Kidney (tissue), 14 donors: ENCODE data around the gene GFPT2. TPM values are rescaled to one million over a fixed set of nuclear protein-coding genes. Genes with fewer than 3 reads are reported as not detected.

Source experiments
- DNase-seq, 5 donors: peaks; one replicate each; pipeline ENCODE4 v3.0.0-alpha.2; 2013 to 2020
- FAIRE-seq: peaks from 2 replicates; lab custom pipeline; 2012; peaks lifted over from hg19 to GRCh38; lab: Jason Lieb, UNC
- H3K27ac ChIP-seq, 2 donors: one replicate each; pipeline ENCODE4 v1.7.0; 2013; ENCODE audit warnings: low read depth in 2 of 2, low read length in 2 of 2, inconsistent platforms in 1 of 2
- H3K27me3 ChIP-seq: one replicate; pipeline ENCODE4 v1.7.1; 2013; ENCODE audit warnings: low read length, inconsistent platforms; ENCODE audit not compliant: control insufficient read depth, insufficient read depth
- H3K36me3 ChIP-seq, 3 donors: one replicate each; pipeline versions ENCODE4 v1.7.0 to v1.7.1; 2013; ENCODE audit warnings: low read length in 3 of 3, control low read depth in 1 of 3, inconsistent platforms in 1 of 3; ENCODE audit not compliant: insufficient read depth in 3 of 3, control insufficient read depth in 2 of 3
- H3K4me1 ChIP-seq, 3 donors: one replicate each; pipeline versions ENCODE4 v1.7.0 to v1.7.1; 2013; ENCODE audit warnings: low read length in 3 of 3, inconsistent platforms in 1 of 3, low read depth in 1 of 3; ENCODE audit not compliant: control insufficient read depth in 2 of 3, insufficient read depth in 2 of 3
- H3K4me3 ChIP-seq, 3 donors: one replicate each; pipeline versions ENCODE4 v1.7.0 to v1.8.1; 2013; ENCODE audit warnings: low read length in 3 of 3, control low read depth in 1 of 3, inconsistent platforms in 1 of 3
- H3K9ac ChIP-seq, 3 donors: one replicate each; pipeline versions ENCODE4 v1.7.0 to v1.7.1; 2013; ENCODE audit warnings: low read length in 3 of 3, control low read depth in 1 of 3, inconsistent platforms in 1 of 3
- H3K9me3 ChIP-seq, 3 donors: one replicate each; pipeline versions ENCODE4 v1.7.0 to v1.7.1; 2013; ENCODE audit warnings: low read length in 3 of 3, control low read depth in 1 of 3, inconsistent platforms in 1 of 3; ENCODE audit not compliant: control insufficient read depth in 2 of 3, insufficient read depth in 1 of 3
- intact Hi-C: fragments of 100-400 bp; cut with DNase I; formaldehyde crosslinking; loops from one replicate; pipeline ENCODE4 v1.11.1; 2022
- polyA plus RNA-seq: library from polyadenylated mRNA; stranded (reverse); fragments of 350-450 nt; fragmentation: Illumina TruSeq; extraction: RNeasy Lipid Tissue Mini Kit (QIAGEN cat#74804); gene quantifications from one replicate; pipeline ENCODE4 v1.2.3, GENCODE V29; 2014; ENCODE audit warnings: low read depth, low replicate concordance; ENCODE audit not compliant: insufficient read depth
- total RNA-seq: library from RNA; stranded (reverse); fragmentation: NEBNext Ultra II Directional; extraction: Animal tissue kit (Norgen Biotek cat#: 25700); gene quantifications from one replicate; pipeline ENCODE4 v1.2.1, GENCODE V29; 2021
- TF ChIP-seq, protein P1 (sequence below): IDR thresholded peaks from 3 replicates; pipeline ENCODE4 v1.5.1; 2012; ENCODE audit warnings: mild to moderate bottlenecking, moderate library complexity, borderline replicate concordance; ENCODE audit not compliant: insufficient read depth; ENCODE audit errors: extremely low read depth
- donor health status: control.
- donor health status: control.
- donor health status: control.
- donor health status: control.
- donor health status: control.
- donor health status: DM: yes; HTN: yes; CAD: no.
- donor health status: Normal renal cell carcinoma (clear cell type).

GFPT2 gene
- total and polyA plus RNA-seq, 2 donors from 2014 or later = 2.7 to 15.9 TPM

DNA sequence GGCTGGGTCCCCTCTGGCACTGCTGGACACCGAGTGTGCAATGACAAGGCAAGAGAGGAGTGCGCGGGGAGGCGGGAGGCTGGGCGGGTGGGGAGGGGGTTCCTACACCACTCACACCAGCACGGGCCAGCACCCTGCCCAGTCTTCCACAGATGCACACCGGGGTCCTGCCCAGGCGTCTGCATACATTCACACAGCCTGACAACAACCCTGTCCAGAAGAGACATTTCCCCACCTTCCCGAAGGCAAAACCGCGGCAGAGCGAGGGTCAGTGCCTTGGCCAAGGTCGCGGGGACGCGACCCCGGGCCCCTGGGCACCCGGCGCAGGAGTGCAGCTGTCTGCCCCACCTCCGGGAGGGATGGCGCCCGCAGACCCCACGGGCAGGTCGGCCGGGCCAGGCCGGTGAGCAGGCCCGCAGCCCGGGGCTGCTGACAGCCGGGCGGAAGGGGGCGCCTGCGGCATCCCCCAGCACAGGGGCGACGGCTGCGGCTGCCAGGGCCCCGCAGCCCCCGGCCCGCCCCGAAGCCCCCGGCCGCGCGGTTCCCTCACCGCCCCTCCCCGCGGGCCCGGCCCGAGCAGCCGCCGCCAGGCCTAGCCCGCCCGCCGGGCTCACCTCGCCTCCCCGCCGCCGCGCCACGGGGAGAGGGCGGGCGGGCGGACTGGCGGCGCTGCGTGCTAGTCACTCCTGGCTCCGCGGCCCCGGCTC, 61.7 kb downstream of the GFPT2 start:
- peak overlapping the region; percentile 39 to 66 (median 63) for H3K4me3 ChIP-seq
- intact Hi-C loops = loop anchor here (10.0 kb wide), 1 partner anchor 173 kb away; no protein-coding TSS in a partner anchor
- no peak for FAIRE-seq
- no peaks in the 10 kb centered on the region for H3K36me3 ChIP-seq
- no peaks in the 10 kb centered on the region for H3K9me3 ChIP-seq
- no peaks in the 10 kb centered on the region for H3K27me3 ChIP-seq
- DNase-seq = peak; percentile 32 to 80 (median 37)
- H3K9ac ChIP-seq = peak overlapping the region in 1 of 3 donors; percentile 51
- H3K27ac ChIP-seq = no peak overlapping the region
- TF ChIP-seq, protein P1, sequence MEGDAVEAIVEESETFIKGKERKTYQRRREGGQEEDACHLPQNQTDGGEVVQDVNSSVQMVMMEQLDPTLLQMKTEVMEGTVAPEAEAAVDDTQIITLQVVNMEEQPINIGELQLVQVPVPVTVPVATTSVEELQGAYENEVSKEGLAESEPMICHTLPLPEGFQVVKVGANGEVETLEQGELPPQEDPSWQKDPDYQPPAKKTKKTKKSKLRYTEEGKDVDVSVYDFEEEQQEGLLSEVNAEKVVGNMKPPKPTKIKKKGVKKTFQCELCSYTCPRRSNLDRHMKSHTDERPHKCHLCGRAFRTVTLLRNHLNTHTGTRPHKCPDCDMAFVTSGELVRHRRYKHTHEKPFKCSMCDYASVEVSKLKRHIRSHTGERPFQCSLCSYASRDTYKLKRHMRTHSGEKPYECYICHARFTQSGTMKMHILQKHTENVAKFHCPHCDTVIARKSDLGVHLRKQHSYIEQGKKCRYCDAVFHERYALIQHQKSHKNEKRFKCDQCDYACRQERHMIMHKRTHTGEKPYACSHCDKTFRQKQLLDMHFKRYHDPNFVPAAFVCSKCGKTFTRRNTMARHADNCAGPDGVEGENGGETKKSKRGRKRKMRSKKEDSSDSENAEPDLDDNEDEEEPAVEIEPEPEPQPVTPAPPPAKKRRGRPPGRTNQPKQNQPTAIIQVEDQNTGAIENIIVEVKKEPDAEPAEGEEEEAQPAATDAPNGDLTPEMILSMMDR = no peak
- H3K4me1 ChIP-seq = peaks cover 0 to 16% (median 0%) of the 10 kb centered on the region in 3 donors

DNA sequence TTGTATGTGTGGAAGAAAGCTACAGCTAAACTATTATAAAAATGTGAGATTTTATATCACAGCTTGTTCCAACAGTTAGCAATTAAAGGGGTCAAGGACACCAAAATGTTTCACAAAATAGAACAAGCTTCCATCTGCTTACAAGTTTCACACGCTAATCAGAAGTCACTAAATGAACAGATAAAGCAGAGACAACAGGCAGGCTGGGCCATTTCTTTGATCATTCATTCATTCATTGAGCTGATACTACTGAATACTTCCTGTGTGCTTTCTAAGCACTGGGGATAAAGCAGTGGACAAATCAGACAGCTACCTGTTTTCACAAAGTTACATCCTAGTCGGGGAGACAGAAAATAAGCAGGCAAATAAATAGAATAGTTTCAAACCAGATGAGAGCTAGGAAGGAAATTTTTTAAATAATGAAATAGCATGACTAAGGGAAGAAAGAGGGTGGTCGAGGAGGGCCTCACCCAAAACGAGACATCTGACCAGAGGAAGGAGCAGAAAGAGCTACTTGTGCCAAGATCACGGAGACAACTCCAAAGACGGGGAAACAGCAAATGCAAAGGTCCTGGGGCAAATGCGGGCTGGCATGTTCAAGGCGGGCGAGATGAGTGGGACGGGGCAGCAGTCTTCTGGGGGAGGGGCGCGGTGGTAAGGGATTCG, 62.4 kb downstream of the GFPT2 start:
- intact Hi-C loops = loop anchor here (10.0 kb wide), 1 partner anchor 174 kb away; no protein-coding TSS in a partner anchor
- H3K27me3 ChIP-seq = no peaks in the 10 kb centered on the region
- H3K27ac ChIP-seq = no peak overlapping the region
- no peak for DNase-seq
- TF ChIP-seq, protein P1 = no peak
- no peak overlapping the region for H3K9ac ChIP-seq
- no peak for FAIRE-seq
- peak overlapping the region; percentile 8 to 63 (median 18) for H3K4me3 ChIP-seq
- H3K4me1 ChIP-seq = peaks cover 0 to 16% (median 0%) of the 10 kb centered on the region in 3 donors
- no peaks in the 10 kb centered on the region for H3K9me3 ChIP-seq
- H3K36me3 ChIP-seq = no peaks in the 10 kb centered on the region

- no peak overlapping the region for H3K9ac ChIP-seq
- DNase-seq = peak in 1 of 5 donors; percentile 35
- no peak for FAIRE-seq
- no peaks in the 10 kb centered on the region for H3K9me3 ChIP-seq
- no peaks in the 10 kb centered on the region for H3K36me3 ChIP-seq
- TF ChIP-seq, protein P1 = no peak
- H3K27ac ChIP-seq = no peak overlapping the region
- H3K4me3 ChIP-seq = no peak overlapping the region
- intact Hi-C loops = loop anchor here (10.0 kb wide), 1 partner anchor 175 kb away; no protein-coding TSS in a partner anchor
- peaks cover 0 to 16% (median 0%) of the 10 kb centered on the region in 3 donors for H3K4me1 ChIP-seq
- H3K27me3 ChIP-seq = no peaks in the 10 kb centered on the region
Observed at GRCh38 chr5:180289966-180290365, 63.2 kb downstream of the GFPT2 start.
